Activated CD4-positive, alpha-beta T cell treated with anti-CD3 and anti-CD28 coated beads, Interleukin-2, amount 50 U/mL, for 4 hours (primary cell): ENCODE measurements around the gene HOXC11.

Experiments used
- DNase-seq, 2 experiments: peaks; one replicate each; pipeline ENCODE4 v3.0.0-alpha.2; 2020

Gene HOXC11

DNA sequence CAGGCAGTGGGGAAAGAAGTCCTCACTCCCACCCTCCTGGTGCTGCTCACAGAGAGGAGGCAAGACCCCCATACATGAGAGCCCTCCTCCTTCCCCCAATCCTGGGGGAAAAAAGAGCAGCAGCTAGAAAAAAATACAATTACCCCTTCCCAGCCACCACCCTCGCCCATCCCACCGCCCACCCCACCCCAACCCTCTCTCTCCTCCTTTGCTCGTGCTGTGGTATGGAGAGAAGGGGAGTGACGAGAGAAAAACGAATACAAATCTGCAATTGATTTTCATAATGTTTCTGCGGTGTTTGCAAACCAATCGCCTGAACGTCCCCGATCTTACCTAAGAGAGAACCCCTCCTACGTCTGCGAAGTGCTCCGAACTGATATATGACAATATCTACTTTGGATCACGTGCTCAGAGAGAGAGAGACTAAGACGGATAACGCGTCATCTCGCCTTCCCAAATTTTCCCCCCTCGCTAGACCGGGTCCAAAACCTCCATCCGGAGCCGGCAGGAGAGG is at the start of gene HOXC11:
Gene HOXC11, plus strand, starts transcription at position 405 of the 514 bp plus-strand sequence. CDS start 116 bp downstream, outside the sequence.
- no peak for DNase-seq

DNA sequence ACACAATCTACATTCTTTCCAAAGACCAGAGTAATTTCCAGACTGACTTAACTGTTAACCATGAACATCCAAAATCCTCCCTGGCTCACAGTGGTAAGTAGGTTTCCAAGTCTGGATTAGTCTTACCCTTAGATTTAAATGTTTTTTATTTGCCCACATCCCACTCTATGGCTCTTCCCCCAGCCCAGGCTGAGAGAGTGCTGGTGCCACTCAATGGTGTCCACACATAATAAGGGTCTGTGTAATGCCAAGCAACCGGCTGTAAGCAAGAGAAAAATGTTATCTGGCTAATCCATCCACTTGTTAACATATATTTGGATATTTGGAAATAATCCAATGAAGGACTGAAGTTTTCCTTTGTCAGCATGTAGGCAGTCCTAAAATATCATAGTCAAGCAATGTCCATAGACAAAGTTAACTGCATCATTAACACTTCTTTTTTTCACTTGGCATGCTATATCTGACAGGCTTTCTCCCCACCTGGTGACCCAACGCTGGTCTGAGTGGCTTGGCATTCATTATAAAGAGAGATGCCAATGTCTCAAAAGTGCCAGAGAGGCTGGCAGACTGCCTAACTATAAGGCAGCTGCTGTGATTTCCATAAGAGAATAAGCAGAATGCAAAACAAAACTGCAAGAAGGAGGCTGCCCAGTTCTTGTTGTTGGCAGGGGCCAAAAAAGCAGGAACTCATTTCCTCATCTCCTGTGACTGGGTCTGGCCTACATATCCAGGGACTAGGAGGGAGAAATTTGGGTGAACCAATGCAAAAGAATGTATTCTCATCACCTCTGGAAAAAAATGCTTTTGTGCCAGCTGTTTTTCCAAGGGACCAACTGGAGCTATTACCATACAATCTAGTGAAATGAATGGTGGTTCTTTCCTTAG is 48.2 kb upstream of the HOXC11 start:
- no peak for DNase-seq

DNA sequence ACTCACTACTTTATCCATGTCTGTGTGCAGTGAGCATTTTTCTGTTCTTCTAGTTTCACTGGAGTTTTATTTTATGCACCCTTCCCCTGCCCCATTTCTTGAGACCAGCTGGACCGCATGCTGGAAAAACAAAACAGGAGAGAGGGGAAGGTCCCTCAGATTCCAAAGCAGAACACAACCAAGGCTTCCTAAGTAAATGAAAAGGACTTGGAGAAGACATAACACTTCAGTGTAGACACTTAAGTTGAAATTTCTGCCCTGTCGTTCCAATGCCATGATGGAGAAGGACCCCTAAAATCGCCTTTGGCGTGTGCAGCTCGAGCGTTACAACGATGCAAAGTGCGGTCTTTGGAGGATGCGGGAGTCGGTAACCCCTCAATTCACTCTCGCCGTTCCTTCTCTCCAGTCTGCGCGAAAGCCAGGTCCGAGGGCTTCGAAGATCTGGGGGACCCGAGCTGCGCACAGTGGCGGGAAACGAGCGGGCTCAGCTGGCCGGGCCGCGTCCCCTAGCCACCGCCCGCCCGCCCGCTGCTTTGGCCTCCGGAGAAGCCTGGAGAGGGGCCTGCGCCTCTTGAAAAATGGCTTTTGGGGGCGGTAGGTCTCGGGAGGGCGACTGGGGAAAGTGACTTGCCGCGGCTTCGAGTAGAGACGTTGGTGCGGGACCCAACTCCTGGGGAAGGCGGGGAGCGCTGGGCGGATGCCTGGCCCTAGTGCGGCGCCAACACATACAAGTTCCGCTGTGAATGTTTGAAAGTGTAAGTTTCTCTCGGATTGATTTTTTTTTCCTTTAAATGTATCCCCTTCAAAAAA is 45.5 kb upstream of the HOXC11 start:
- no peak for DNase-seq

DNA sequence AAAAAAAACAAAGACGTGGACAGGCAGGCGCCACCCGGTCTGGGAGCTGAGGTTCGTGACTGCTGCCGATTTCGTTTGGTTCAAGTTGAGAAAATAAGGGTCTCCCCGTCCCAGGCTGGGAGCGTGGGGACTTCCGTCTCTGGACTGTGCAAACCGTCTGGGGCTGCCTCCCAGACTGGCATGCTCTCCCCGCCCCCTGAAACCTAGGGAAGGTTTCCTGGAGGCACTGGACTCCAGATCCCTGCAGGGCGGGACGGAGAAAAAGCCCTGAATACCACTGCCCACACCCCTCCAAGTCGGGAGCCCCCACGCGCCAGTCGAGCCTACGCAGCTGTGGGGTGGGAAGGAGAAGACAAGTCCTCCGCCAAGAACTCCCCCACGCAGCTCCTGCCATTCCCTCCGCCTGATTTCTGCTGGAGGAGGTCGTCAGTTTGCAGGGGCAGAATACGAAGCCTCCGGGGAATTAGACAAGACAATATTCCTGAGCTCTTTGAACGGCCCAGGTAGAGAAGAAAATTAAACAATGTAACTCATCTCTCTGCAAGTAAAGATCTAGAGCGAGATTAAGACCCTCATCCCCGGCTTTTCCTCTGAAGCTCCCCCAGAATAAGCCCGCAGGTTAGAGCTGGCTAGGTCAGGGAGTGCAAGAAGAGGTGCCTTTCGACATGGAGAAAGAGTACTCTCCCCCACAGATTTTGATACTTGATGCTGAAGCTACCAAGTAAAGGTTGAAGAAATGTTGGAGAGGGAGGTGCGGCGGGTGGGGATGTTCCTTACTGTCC is 44.7 kb upstream of the HOXC11 start:
- no peak for DNase-seq

DNA sequence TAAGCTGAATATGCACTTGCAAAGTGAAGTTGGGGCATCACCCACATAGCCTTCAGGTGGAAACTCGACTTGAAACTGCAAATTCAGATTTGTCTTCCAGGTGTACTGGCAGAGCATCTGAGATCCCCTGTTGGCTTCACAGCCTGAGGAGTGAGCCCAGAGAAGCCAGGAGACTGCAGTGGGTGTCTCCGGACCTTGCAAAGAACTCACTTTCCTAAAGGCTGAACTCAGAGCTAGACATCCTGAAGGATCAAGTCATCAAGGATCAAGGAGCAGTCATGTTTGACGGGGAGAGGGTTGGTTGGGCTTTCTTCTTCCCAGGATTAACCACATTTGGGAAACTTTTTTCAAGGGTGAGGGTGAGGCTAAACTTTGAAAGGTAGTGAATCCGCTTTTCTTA is 43.4 kb upstream of the HOXC11 start:
- no peak for DNase-seq

DNA sequence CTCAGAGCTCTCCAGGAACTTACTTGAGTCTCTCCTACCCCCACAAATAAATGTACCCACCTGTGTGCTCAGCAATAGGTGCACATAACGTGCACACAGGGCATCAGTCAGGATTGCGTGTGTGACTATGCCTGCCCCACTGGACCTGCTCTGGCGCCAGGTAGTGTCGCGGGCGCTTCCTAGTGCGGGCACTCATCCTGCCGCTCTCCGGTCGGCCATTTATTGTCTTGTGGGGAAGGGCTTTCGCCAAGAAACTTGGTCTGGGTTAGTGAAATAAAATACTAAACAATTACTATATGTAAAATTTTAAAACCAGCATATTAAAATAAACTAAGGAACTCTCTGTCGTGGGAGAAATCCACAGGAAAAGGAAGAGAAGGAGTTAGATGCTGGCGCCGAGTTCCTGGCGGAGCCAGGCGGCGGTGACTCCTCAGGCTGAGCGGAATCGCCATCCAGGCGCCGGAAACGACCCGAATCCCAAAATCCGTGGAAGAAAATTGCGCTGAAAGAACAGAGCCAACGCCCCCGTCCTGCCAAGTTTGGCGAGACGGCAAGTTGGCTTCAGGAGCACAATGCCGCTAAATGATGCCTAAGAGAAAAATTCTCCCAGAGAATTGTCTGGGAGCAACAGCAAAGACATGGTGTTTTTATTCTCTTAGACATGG is 42.2 kb upstream of the HOXC11 start:
- no peak for DNase-seq

DNA sequence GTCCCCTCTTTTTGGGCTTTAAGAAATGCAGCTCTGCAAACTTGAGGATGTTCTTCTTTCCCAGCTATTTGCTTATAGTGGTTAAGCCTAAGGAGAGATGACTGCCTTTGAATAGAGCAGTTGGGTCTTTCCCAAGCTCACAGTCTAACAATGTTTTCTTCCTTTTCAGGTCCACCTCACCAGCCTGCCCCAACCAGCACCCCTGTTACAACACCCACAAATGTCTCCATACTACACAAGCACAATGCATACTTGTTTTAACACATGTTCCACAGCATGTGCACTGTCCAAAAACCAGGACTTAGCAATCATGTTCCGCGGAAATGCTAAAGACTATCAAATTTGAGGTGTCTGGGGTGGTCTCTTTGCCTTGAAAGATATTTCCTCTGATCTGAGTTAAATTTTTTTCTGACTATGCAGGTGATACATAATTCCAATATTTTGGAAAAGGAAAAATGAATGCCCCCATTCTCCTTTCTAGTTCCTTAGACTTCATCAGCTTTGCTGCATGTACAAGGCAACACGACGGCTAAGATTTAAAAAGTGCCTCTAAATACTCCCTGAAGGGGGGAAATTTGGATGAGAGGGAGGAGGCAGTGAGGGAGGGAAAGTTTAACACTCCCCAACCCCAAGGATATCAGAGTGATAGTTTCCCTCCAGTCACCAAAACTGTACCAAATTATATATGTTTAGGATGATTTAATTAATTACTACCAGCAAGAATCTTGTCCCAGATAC is 40.9 kb upstream of the HOXC11 start:
- no peak for DNase-seq

DNA sequence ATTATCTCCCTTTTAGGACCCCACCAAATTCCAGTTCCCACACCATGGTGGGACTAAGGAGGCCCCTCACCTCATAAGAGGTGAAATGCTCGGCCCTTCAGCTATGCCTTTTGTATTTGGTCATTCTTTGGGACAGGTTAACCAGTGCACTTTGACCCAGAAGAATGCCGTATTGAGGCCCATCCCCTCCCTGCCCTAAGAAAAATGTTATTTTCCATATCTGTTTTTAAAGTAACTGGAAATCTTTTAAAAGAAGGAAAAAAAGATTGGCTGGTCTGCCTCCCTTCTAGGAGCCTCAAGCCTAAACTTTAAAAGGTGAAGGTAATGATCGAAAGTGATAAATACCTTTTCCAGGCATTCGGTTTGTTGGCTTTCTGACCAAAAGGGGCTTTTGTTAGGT is 40.0 kb upstream of the HOXC11 start:
- DNase-seq = no peak

DNA sequence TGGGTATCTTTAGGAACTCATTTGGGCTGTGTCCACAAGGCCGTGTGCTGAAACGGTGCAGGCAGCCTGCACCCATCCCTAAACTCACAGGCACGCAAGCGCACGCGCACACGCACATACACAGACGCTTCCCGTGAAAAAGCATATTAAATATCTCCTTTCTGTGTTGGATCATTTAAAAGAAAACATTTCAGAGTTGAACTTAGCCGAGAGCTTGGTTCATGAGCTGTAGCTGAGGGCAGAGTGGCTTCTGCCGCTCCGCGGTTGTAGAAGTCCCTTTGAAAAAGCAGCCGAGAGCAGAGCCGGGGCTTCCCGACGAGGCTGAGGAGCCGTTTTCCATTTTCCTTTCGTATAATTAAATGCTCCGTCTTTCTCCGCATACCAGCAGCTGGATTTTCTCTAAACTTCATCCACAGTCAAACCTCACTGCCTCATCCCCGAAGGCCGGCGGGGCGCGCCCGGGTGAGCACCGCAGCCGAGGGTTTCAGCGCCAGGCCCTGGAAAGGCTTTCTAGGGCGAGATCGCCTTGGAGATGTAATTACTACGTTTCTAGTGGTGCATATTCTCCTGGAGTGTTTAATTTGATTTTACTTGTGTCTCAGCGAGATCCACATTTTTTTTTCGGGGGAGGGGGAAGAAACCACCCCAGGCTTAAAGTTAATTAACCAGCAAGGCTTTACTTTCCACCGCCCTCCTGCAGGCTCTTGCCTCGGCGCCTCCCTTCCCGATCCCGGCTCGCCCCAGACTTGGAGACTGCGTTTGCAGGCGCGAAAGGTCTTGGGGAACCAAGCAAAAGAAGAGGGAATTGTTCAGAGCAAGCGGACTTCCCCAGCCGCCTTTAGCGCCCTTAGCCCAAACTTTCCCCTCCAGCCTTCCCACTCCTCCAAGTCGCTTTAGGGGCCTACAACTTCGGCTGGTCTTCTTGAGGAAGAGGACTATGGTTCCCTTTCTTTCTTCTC is 37.3 kb upstream of the HOXC11 start:
- DNase-seq = no peak

DNA sequence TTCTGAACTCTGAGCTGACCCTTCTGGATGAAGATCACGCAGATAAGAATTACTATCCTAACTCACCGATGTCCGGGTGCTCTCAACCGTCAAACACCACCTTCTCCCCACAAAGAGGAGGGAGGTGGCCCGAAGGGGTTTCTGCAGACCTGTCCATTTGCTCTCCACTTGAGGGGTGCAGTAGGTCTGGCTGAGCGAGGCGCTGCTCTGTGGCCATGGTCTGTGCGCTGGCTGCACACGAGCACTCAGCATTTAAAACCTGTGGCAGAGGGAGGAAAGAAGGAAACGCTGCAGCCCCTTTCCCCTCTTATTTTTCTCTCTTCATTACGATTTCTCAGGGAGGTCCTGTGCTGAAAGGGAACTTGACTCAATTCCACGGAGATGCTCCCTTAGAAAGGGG is 35.8 kb upstream of the HOXC11 start:
- DNase-seq = no peak

DNA sequence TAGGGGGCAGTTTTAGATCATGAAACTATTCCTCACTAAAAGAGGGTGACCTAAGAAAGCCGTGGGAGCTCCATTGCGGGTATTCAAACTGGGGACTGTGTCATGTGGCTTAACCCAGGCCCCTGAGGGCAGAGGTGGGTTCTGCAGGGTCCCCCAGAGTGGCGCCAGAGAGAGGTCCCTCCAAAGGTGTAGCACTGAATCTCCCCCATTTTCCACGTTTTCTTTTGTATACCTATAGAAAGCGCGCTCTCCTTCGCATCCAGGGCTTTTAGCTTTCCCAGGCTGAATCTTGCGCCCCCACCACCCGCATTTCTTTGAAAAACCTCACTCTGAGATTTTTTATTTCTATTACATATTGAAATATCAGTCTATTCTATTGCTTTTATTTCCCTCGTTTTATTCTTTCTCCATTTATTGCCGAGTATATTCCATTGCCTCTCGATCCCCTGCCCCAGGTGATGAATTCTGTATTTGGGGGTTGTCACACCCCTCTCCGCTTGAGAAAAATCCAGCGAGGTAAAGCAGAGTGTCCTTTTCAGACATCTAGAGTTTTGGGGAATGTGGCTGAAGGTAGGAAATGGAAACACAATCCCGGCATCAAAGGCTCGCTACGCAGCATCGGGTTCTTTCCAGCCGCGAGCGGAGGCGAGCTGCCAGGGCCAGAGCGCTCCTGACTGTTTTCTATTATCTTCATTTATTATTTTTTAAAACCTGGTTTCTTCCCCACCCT is 35.2 kb upstream of the HOXC11 start:
- no peak for DNase-seq

DNA sequence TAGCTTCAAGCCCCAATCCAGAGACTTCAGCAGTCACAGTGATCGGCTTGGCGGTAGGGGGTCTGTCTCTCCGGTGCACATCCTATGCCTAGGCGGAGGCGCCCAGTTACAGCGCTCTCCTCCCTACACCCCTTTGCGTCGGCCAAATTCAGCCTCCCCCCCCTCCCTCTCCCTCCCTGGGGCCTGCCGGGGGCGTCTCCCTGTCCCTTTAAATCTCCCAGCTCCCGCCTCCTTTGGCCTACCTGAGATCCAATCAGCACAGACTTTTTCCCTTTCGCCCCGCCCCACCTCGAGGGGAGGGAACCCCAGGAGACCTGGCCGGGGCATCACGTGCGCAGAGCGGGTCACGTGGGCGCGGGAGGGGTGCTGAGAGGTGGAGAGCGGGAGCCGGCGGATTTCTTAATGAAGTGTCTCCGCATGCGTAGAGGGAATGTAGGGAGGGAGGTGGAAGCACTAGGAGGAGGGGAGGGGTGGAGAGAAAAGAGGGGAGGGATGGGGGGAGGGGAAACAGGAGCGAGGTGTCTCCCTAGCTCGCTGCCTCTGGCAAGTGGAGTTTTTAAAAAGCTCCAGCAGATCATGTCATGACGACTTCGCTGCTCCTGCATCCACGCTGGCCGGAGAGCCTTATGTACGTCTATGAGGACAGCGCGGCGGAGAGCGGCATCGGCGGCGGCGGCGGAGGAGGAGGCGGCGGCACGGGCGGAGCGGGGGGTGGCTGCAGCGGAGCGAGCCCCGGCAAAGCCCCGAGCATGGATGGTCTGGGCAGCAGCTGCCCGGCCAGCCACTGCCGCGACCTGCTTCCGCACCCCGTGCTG is 34.4 kb upstream of the HOXC11 start, which contains the start of gene HOXC13:
Gene HOXC13, plus strand, starts transcription at position 506 of the 815 bp plus-strand sequence. Its CDS starts 76 bp downstream, at position 582.
- DNase-seq = no peak

DNA sequence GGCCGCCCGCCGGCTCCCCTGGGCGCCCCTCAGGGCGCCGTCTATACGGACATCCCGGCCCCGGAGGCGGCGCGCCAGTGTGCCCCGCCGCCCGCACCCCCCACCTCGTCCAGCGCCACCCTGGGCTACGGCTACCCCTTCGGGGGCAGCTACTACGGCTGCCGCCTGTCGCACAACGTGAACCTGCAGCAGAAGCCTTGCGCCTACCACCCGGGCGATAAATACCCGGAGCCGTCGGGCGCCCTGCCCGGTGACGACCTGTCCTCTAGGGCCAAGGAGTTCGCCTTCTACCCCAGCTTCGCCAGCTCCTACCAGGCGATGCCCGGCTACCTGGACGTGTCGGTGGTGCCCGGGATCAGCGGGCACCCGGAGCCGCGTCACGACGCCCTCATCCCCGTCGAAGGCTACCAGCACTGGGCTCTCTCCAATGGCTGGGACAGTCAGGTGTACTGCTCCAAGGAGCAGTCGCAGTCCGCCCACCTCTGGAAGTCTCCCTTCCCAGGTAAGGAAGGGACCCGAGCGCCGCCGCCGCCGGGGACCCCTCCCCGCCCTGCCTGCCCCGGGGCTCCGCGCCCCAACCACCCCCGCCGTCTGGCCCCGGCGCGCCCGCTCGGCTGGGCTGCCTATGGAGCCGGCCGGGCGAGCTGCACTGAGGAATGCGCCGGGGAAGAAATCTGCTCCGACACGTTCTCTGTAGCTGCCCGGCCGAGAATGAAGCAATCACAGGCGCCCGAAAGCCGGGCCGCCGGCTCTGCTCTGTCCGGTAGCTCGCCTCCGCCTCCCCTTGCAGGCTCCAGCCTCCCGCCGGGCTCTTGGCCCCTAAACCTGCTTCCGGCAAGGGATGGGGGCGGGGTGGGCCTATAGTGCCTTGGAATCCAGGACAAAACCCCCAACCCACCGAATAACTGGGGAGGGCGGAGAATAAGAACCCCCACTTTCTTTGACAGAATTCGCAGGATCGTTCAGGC is 33.5 kb upstream of the HOXC11 start:
- no peak for DNase-seq

DNA sequence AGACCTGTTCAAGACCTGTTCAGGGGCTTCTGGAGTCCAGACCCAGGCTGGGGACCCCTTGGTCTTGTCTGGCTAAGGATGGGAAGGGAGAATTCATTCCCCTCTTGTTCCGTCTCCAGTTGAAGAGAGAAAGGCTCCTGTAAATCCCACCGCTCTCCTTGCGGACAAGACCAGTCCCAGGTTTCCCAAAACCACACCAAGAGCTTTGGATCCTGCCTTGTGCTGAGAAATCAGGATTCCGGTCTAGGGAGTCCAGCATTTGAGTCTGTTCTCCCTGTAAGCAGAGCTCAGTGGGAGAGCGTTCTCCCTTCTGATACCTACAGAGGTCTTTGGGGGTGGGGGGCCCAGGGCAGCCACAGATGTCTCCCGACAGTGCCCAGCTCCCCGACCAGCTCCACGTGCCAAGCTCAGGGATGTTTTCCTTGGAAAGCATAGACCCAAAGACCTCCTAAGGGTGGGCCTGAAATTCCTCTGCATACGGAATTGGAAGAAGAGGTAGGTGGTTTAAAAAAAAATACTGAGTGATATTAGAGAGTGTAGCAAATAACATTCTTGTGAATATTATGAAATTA is 32.4 kb upstream of the HOXC11 start:
- no peak for DNase-seq

DNA sequence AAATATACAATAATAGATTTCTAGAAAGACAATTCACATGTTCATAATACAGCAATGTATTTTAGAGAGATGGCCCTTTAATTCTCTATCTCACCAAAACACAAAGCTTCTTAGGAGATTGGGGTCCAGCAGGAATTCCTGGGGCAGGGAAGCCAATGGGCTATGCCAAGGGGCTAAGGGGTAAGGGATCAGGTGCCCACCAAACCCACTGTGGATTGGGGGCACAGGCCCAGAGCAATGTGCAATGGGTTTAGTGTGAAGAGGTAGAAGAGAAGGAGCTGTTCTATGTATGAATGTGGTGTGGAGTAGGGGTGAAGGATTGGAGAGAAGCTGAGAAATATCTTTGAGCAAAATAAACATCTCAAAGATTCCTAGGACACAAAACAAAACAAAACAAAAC is 31.7 kb upstream of the HOXC11 start:
- no peak for DNase-seq

DNA sequence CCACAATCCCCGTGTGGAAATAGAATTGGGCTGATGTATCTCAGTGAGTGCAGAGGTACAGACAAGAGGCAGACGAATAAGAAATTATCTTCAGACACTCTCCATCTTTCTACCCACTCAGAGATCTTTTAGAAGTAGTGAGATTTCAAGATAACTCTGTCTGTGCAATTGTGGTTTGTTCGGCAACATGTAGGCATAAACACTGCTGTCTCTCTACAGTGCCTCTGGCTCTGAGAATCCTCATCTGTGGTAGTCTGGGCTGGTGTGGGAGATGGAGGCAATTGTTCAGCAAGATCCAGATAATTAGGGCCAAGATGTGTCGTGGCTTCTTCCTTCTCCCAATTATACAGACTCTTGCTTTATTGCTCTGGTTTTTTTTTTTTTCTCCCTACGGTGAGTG is 31.2 kb upstream of the HOXC11 start:
- DNase-seq = no peak

DNA sequence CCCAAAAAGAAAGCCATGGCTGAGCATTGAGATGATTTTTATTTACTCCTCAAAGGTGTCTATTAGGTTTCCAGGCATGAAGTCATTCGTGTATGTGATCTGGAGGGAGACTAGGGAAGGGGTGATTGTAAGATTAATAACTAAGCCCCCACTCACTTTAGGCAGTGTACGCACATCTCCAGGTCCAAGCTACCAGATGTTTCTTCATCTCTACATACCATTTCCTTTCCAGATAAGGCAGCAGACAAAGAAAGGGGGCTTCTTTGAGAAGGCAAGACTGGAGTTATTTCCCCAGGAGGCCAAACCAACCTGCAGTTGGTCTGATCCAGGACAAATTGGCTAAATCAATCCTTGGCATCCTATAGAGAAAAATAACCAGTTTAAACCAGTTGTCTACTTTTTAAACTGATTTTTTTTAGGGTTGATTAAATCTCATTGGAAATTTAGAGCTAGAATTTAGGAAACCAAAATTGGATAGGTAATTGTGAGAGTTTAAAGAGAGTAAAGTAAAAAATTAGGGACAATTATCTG is 30.4 kb upstream of the HOXC11 start:
- no peak for DNase-seq
